PFSK-1 (cell line): ENCODE measurements around the gene RIOK3.

ENCODE experiments used
- POLR2AphosphoS5 ChIP-seq: IDR thresholded peaks from 2 replicates; pipeline ENCODE4 v1.6.1; 2012; ENCODE audit warnings: low read depth, mild to moderate bottlenecking, control low read depth, low read length, moderate library complexity
- SIN3A ChIP-seq: IDR thresholded peaks from 2 replicates; pipeline ENCODE4 v1.6.1; 2012; ENCODE audit warnings: mild to moderate bottlenecking, low read length, moderate library complexity, borderline replicate concordance; ENCODE audit not compliant: insufficient read depth
- TAF1 ChIP-seq: IDR thresholded peaks from 2 replicates; pipeline ENCODE4 v1.6.1; 2012; ENCODE audit warnings: low read length, control low read depth, borderline replicate concordance; ENCODE audit not compliant: insufficient read depth
- TF ChIP-seq, protein P1 (sequence below), 2 experiments: IDR thresholded peaks; 2 replicates each; pipeline versions ENCODE4 v1.6.1 to v1.8.0; 2011 to 2012; ENCODE audit warnings: low read depth in 2 of 2, low read length in 2 of 2, control low read depth in 1 of 2, inconsistent platforms in 1 of 2, mild to moderate bottlenecking in 1 of 2, moderate library complexity in 1 of 2; ENCODE audit not compliant: insufficient read depth in 1 of 2

DNA sequence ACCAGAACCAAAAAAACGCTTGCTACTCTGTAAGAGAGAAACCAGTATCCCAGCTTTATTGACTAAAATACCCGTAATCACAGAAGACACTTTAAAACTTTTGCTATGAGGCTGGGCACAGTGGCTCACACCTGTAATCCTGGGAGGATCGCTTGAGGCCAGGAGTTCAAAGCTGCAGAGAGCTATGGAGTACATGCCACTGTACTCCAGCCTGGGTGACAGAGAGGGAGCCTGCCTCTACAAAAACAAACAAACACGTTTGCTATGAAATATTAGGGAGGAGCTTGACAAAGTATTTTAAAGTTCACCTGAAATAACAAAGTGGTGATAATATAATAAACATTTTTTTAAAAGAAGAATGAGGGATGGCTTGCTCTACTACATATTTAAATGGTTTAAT is 28.5 kb upstream of the RIOK3 start:
- no peak for TF ChIP-seq SIN3A
- TF ChIP-seq POLR2AphosphoS5 = no peak
- TF ChIP-seq TAF1 = no peak
- TF ChIP-seq, protein P1, sequence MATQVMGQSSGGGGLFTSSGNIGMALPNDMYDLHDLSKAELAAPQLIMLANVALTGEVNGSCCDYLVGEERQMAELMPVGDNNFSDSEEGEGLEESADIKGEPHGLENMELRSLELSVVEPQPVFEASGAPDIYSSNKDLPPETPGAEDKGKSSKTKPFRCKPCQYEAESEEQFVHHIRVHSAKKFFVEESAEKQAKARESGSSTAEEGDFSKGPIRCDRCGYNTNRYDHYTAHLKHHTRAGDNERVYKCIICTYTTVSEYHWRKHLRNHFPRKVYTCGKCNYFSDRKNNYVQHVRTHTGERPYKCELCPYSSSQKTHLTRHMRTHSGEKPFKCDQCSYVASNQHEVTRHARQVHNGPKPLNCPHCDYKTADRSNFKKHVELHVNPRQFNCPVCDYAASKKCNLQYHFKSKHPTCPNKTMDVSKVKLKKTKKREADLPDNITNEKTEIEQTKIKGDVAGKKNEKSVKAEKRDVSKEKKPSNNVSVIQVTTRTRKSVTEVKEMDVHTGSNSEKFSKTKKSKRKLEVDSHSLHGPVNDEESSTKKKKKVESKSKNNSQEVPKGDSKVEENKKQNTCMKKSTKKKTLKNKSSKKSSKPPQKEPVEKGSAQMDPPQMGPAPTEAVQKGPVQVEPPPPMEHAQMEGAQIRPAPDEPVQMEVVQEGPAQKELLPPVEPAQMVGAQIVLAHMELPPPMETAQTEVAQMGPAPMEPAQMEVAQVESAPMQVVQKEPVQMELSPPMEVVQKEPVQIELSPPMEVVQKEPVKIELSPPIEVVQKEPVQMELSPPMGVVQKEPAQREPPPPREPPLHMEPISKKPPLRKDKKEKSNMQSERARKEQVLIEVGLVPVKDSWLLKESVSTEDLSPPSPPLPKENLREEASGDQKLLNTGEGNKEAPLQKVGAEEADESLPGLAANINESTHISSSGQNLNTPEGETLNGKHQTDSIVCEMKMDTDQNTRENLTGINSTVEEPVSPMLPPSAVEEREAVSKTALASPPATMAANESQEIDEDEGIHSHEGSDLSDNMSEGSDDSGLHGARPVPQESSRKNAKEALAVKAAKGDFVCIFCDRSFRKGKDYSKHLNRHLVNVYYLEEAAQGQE (IDR thresholded peaks at IDR 0.05; ENCODE audit: insufficient read depth in 1 of 2, low read depth in 2 of 2, low read length in 2 of 2) = no peak
